Upper lobe of left lung (tissue), 6 donors: ENCODE results near the gene FAXDC2. TPM values are rescaled to one million over a fixed set of nuclear protein-coding genes. Genes with fewer than 3 reads are reported as not detected.
A peak's percentile ranks its signal among the peaks of the same experiment; 100 is the strongest.

Experiments used
- ATAC-seq, 2 donors: fragments of 200-7000 bp; cut with Tn5 transposase; one replicate each; pipeline ENCODE4 v1.9.1; 2022; ENCODE audit warnings: mild to moderate bottlenecking in 2 of 2, moderate library complexity in 2 of 2; ENCODE audit not compliant: low FRiP score in 2 of 2
- DNase-seq, 2 donors: peaks; one replicate each; pipeline ENCODE4 v3.0.0-alpha.2; 2019 to 2020
- H3K27ac ChIP-seq, 4 donors: fragments of 200-600 bp; sonication (generic); one replicate each; pipeline ENCODE4 v1.5.1; 2016 to 2019
- H3K27me3 ChIP-seq, 4 donors: fragments of 200-600 bp; sonication (generic); one replicate each; pipeline ENCODE4 v1.5.1; 2017 to 2019
- H3K36me3 ChIP-seq, 4 donors: fragments of 200-600 bp; sonication (generic); one replicate each; pipeline ENCODE4 v1.5.1; 2016 to 2019
- H3K4me1 ChIP-seq, 4 donors: fragments of 200-600 bp; sonication (generic); one replicate each; pipeline ENCODE4 v1.5.1; 2018 to 2019
- H3K4me3 ChIP-seq, 4 donors: fragments of 200-600 bp; sonication (generic); one replicate each; pipeline ENCODE4 v1.5.1; 2017 to 2019; ENCODE audit warnings: mild to moderate bottlenecking in 2 of 4, moderate library complexity in 1 of 4
- H3K9me3 ChIP-seq, 4 donors: fragments of 200-600 bp; sonication (generic); one replicate each; pipeline ENCODE4 v1.5.1; 2018 to 2019
- EP300 ChIP-seq, 4 donors: sonication (generic); formaldehyde crosslinking; IDR thresholded peaks; one replicate each; pipeline ENCODE4 v1.5.1; 2017; ENCODE audit warnings: antibody characterized with exemption in 4 of 4, control low read depth in 2 of 4
- POLR2A ChIP-seq, 4 donors: fragments of 450-650 bp; IDR thresholded peaks; one replicate each; pipeline ENCODE4 v1.5.1; 2016 to 2017; ENCODE audit warnings: antibody characterized with exemption in 4 of 4, mild to moderate bottlenecking in 2 of 4
- POLR2AphosphoS5 ChIP-seq, 2 donors: sonication (generic); formaldehyde crosslinking; IDR thresholded peaks; one replicate each; pipeline ENCODE4 v1.5.1; 2017; ENCODE audit warnings: antibody characterized with exemption in 2 of 2
- WGBS, 2 donors: methylation state at CpG; one replicate each; pipeline ENCODE4 v1.1.5; 2017 to 2018; 5-methylcytosine and 5-hydroxymethylcytosine counted together
- total RNA-seq, 6 donors: library from RNA; depleted of rRNA in 4 of 6; stranded (reverse); fragments of >200 nt in 4 of 6; gene quantifications; one replicate each; pipeline versions ENCODE4 v1.1.0 to v1.2.1, GENCODE V29; 2016 to 2021
- TF ChIP-seq, protein P1 (sequence below), 6 experiments: fragments of 450-650 bp in 4 of 6; fragments of 200-600 bp in 2 of 6; sonication (generic) in 2 of 6; IDR thresholded peaks; one replicate each; pipeline ENCODE4 v1.5.1; 2016 to 2019; ENCODE audit warnings: antibody characterized with exemption in 6 of 6
- donor health status: DM: no; HTN: no; CAD: no; lungs with moderate emphysema.
- donor health status: DM: no; HTN: yes; CAD: no; lungs with severe emphysema.

The FAXDC2 gene
- total RNA-seq, 6 donors from 2014 or later, result 41.7 to 147 (median 60.2) TPM

DNA sequence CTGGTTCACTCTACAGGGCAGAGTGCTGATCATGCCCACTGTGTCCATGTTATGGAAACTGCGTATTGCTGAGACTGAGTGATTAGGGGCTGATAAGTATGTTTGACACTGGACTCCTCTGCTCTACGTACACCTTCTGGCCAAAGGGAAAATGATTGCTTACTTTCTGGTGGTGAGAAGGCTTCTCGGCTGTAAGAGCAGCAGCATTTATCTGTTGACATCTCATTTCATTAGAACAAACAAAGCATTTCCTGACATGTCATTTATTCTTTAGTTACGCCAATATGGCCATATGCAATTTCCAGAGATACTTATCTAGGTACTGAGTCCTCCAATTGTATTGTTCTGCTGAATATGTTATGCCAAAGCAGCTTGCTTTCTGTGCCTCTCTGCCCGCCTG is 5.6 kb downstream of the FAXDC2 start:
- WGBS, 2 donors, result 69 to 70% methylated on average over 5 of the region's 5 CpGs
- Histone ChIP-seq H3K9me3 (no peaks in the 10 kb centered on the region), H3K27me3 (no peaks in the 10 kb centered on the region), H3K4me1 (peaks cover 30 to 55% (median 41%) of the 10 kb centered on the region in 4 donors), H3K36me3 (no peaks in the 10 kb centered on the region), H3K4me3 (no peak overlapping the region), H3K27ac (peak overlapping the region in 2 of 4 donors; percentile 43 to 73)
- peak in 1 of 2 donors; percentile 63 for TF ChIP-seq POLR2AphosphoS5 (IDR thresholded peaks at IDR 0.05)
- peak in 2 of 4 donors; percentile 67 to 79 for TF ChIP-seq EP300 (IDR thresholded peaks at IDR 0.05)
- TF ChIP-seq POLR2A (IDR thresholded peaks at IDR 0.05), result no peak
- DNase-seq, result no peak
- peak in 1 of 2 donors; percentile 51 for ATAC-seq

DNA sequence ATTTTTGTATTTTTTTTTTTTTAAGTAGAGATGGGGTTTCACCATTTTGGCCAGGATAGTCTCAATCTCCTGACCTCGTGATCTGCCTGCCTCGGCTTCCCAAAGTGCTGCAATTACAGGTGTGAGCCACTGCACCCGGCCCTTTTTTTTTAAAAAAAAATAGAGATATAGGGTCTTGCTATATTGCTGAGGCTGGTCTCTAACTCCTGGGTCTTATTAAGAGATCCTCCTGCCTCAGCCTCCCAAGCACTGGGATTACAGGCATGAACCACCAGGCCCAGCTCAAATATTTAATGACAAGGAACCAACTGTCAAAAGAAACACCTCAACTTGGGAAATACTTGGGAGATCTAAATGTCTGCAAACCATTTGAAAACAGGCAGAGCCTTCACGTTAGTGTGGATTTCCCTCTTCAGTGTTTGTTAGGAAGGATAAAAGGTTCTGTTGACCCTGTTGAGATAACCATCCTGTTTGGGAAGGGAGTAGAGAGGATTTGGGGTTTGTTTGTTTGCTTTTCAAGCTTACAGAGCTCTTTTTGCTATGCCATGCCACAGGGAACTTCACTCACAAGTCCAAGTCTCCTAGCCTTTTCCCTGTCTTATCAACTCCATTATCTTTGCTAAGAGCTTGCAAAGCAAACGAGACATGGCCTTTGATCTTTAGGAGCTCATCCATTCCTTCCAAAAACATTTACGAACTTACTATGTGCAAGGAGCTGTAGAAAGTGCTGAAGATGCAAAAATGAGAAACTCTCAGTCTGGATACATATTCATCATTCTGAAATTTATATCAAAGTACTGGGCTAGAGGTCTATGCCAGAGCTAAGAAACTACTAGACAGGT is 7.5 kb downstream of the FAXDC2 start:
- peaks cover 0 to 5% (median 4%) of the 10 kb centered on the region in 4 donors for H3K36me3 ChIP-seq
- H3K27me3 ChIP-seq, result no peaks in the 10 kb centered on the region
- TF ChIP-seq POLR2A (IDR thresholded peaks at IDR 0.05) (no peak), POLR2AphosphoS5 (IDR thresholded peaks at IDR 0.05) (no peak)
- H3K4me1 ChIP-seq, result peaks cover 17 to 36% (median 28%) of the 10 kb centered on the region in 4 donors
- 72 to 76% methylated on average over 6 of the region's 6 CpGs for WGBS, 2 donors
- H3K4me3 ChIP-seq, result no peak overlapping the region
- ATAC-seq (no peak), DNase-seq (no peak)
- H3K27ac ChIP-seq, result peak overlapping the region in 1 of 4 donors; percentile 73
- H3K9me3 ChIP-seq, result no peaks in the 10 kb centered on the region

DNA sequence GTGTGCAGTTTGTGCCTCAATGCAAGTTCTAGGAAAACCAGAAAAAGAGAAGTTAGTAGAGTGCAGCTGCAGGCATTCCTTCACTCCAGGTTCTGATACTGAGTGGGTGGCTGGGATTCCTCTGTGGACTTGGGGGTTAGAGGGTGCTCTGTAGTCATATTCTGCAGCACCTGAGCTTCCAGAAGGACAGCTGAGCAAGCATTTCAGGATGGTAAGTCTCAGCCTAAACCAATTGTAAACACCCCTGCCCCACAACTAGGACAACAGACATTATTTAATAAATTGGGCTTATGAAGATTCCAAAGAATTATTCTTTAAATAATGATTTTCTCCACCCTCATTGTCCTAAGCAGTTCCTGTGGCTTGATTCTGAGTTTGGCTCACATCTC is 9.1 kb downstream of the FAXDC2 start:
- Histone ChIP-seq H3K36me3 (peaks cover 0 to 14% (median 9%) of the 10 kb centered on the region in 4 donors), H3K27me3 (no peaks in the 10 kb centered on the region), H3K4me3 (no peak overlapping the region), H3K27ac (peak overlapping the region in 2 of 4 donors; percentile 54 to 70), H3K4me1 (peaks cover 13 to 33% (median 22%) of the 10 kb centered on the region in 4 donors), H3K9me3 (no peaks in the 10 kb centered on the region)
- ATAC-seq (no peak), DNase-seq (no peak)
- TF ChIP-seq POLR2AphosphoS5 (IDR thresholded peaks at IDR 0.05) (no peak), EP300 (IDR thresholded peaks at IDR 0.05) (no peak), POLR2A (IDR thresholded peaks at IDR 0.05) (no peak)
- TF ChIP-seq, protein P1, sequence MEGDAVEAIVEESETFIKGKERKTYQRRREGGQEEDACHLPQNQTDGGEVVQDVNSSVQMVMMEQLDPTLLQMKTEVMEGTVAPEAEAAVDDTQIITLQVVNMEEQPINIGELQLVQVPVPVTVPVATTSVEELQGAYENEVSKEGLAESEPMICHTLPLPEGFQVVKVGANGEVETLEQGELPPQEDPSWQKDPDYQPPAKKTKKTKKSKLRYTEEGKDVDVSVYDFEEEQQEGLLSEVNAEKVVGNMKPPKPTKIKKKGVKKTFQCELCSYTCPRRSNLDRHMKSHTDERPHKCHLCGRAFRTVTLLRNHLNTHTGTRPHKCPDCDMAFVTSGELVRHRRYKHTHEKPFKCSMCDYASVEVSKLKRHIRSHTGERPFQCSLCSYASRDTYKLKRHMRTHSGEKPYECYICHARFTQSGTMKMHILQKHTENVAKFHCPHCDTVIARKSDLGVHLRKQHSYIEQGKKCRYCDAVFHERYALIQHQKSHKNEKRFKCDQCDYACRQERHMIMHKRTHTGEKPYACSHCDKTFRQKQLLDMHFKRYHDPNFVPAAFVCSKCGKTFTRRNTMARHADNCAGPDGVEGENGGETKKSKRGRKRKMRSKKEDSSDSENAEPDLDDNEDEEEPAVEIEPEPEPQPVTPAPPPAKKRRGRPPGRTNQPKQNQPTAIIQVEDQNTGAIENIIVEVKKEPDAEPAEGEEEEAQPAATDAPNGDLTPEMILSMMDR (IDR thresholded peaks at IDR 0.05), result no peak

DNA sequence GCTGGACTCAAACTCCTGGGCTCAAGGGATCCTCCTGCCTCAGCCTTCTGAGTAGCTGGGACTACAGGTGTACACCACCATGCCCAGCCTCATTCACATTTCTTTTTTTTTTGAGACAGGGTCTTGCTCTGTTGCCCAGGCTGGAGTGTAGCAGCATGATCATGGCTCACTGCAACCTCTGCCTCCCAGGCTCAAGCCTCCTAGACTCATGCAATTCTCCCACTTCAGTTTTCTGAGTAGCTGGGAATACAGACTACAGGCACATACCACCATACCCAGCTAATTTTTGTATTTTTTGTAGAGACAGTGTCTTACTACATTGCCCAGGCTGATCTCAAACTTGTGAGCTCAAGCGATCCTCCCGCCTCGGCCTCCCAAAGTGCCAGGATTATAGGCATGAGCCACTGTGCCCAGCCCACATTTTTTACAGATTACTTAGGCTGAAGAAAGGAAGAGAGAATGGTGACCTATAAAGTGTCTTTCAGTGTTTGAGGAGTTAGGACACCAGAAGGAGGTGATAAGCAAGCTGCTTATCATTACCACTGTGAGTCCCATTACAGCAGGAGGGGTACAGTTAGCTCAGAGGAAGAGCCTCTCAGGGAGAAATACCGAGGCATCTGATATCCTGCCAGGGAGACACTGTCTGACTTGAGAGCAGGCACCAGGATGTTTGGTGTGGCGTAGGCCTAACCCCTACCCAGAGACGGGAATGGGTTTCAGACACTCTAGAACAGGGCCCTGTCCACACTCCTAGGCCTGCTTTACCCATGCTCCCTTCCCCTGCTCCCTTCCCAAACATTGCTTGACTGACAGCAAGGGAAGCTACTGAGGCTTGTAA is 9.7 kb downstream of the FAXDC2 start:
- H3K27me3 ChIP-seq, result no peaks in the 10 kb centered on the region
- H3K36me3 ChIP-seq, result peaks cover 0 to 14% (median 9%) of the 10 kb centered on the region in 4 donors
- no peak for DNase-seq
- peaks cover 13 to 29% (median 24%) of the 10 kb centered on the region in 4 donors for H3K4me1 ChIP-seq
- peak overlapping the region in 2 of 4 donors; percentile 54 to 70 for H3K27ac ChIP-seq
- TF ChIP-seq EP300 (IDR thresholded peaks at IDR 0.05) (no peak), POLR2AphosphoS5 (IDR thresholded peaks at IDR 0.05) (no peak)
- TF ChIP-seq, protein P1 (IDR thresholded peaks at IDR 0.05), result no peak
- no peaks in the 10 kb centered on the region for H3K9me3 ChIP-seq
- no peak overlapping the region for H3K4me3 ChIP-seq
- 75 to 80% methylated on average over 6 of the region's 6 CpGs for WGBS, 2 donors
- ATAC-seq, result peak in 1 of 2 donors; percentile 53

DNA sequence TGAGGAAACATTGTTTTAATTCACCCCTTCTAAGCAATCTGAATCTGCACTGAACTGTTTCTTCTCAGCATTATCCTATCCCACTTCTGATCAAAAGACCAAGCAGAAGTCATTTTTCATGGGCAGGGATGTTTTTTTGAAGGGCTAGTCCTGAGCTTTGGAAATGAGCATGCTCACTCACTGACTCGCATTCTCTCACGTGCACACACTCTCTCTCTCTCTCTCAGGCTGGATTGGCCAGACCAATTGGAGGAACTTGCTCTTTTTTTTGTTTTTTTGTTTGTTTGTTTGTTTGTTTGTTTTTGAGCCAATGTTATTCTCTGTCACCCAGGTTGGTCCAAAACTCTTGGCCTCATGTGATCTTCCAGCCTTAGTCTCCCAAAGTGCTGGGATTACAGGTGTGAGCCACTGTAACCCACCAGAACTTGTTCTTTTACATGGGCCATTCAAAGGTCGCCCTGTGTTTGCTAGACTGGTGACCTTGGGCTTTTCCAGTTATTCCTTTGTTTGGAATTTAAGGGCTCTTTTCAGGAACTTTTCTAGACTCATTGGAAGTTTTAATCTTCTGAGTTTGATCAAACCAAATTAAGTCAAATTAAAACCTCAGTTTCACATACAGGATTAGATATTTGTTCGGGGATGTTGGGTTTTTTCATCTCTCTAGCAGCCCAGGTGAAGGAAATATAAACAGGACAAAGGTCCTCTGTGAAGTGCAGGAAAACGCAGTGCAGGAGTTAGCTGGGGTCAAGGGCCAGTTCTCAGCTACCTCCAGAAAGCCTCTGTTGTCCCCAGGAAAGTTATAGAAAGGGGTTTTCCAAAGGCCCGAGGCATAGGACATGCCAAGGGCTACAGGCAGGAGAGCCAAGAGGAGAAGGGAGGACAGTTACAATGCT is 13.1 kb downstream of the FAXDC2 start:
- TF ChIP-seq, protein P1 (IDR thresholded peaks at IDR 0.05), result no peak
- TF ChIP-seq POLR2A (IDR thresholded peaks at IDR 0.05), result no peak
- no peak for TF ChIP-seq POLR2AphosphoS5 (IDR thresholded peaks at IDR 0.05)
- no peak for TF ChIP-seq EP300 (IDR thresholded peaks at IDR 0.05)
- Histone ChIP-seq H3K36me3 (peaks cover 0 to 14% (median 9%) of the 10 kb centered on the region in 4 donors), H3K27ac (peak overlapping the region in 2 of 4 donors; percentile 8 to 22), H3K9me3 (no peaks in the 10 kb centered on the region), H3K4me3 (no peak overlapping the region), H3K27me3 (no peaks in the 10 kb centered on the region), H3K4me1 (peaks cover 18 to 27% (median 22%) of the 10 kb centered on the region in 4 donors)
- ATAC-seq (no peak), DNase-seq (no peak)
- WGBS, 2 donors, result 86% methylated on average over 6 of the region's 6 CpGs
